IMR-90 (cell line): ENCODE measurements around the gene CCDC60. TPM values are rescaled to one million over a fixed set of nuclear protein-coding genes. Genes with fewer than 3 reads are reported as not detected.

ENCODE experiments used
- ATAC-seq: fragments of 200-7000 bp; cut with Tn5 transposase; 2 replicates; pipeline ENCODE4 v1.9.1; 2020; ENCODE audit warnings: low read depth, mild to moderate bottlenecking, moderate library complexity
- BruUV-seq: library from RNA; stranded (reverse); fragments of 400-500 nt; replicated peaks from 2 replicates; lab custom pipeline; 2021; lab: Mats Ljungman, UMichigan
- CTCF ChIA-PET: fragments of 300-600 bp; formaldehyde crosslinking; extraction: SDS; loops from one replicate; lab custom pipeline; 2021; ENCODE audit warnings: antibody characterized with exemption; lab: Yijun Ruan, JAX
- POLR2A ChIA-PET: fragments of 300-600 bp; sonication (Branson Sonifier 250); formaldehyde crosslinking; loops from one replicate; lab custom pipeline; 2022; ENCODE audit warnings: antibody characterized with exemption; ENCODE audit not compliant: unreplicated experiment; lab: Charles Lee
- DNase-seq: peaks from one replicate; pipeline ENCODE4 v3.0.0; 2013
- H2AFZ ChIP-seq: replicated peaks from 2 replicates; pipeline ENCODE3; 2013; ENCODE audit warnings: low read length, mild to moderate bottlenecking; ENCODE audit not compliant: poor library complexity
- H2AK5ac ChIP-seq: 2 replicates; pipeline ENCODE4 v1.6.1; 2013; ENCODE audit warnings: low read depth, low read length, inconsistent platforms
- H2AK9ac ChIP-seq: replicated peaks from 2 replicates; pipeline ENCODE3; 2013; ENCODE audit warnings: mild to moderate bottlenecking, low read depth, low read length, moderate library complexity; ENCODE audit not compliant: poor library complexity
- H2BK120ac ChIP-seq: 2 replicates; pipeline ENCODE4 v1.6.1; 2013; ENCODE audit warnings: low read depth, low read length, inconsistent platforms
- H2BK15ac ChIP-seq: 3 replicates; pipeline ENCODE4 v1.6.1; 2013; ENCODE audit warnings: low read depth, low read length, inconsistent platforms
- H2BK20ac ChIP-seq: 2 replicates; pipeline ENCODE4 v1.6.1; 2013; ENCODE audit warnings: low read depth, mild to moderate bottlenecking, inconsistent platforms, low read length, moderate library complexity
- H2BK5ac ChIP-seq: 2 replicates; pipeline ENCODE4 v1.6.1; 2013; ENCODE audit warnings: mild to moderate bottlenecking, low read depth, low read length, inconsistent platforms; ENCODE audit not compliant: poor library complexity, severe bottlenecking
- H3K14ac ChIP-seq: replicated peaks from 2 replicates; pipeline ENCODE4 v1.6.1; 2013; ENCODE audit warnings: low read depth, low read length, inconsistent platforms
- H3K18ac ChIP-seq: 2 replicates; pipeline ENCODE4 v1.6.1; 2013; ENCODE audit warnings: low read depth, low read length, control low read depth
- H3K23ac ChIP-seq: 2 replicates; pipeline ENCODE4 v1.6.1; 2013; ENCODE audit warnings: low read depth, low read length, inconsistent platforms
- H3K27ac ChIP-seq: 2 replicates; pipeline ENCODE4 v1.5.1; 2013; ENCODE audit warnings: mild to moderate bottlenecking, control low read depth, low read length; ENCODE audit not compliant: insufficient read depth
- H3K27me3 ChIP-seq: 2 replicates; pipeline ENCODE4 v1.6.1; 2013; ENCODE audit warnings: low read length; ENCODE audit not compliant: control insufficient read depth, insufficient read depth
- H3K36me3 ChIP-seq: 2 replicates; pipeline ENCODE4 v1.6.1; 2013; ENCODE audit warnings: low read length, mixed read lengths; ENCODE audit not compliant: control insufficient read depth, insufficient read depth
- H3K4ac ChIP-seq: 2 replicates; pipeline ENCODE4 v1.6.1; 2013; ENCODE audit warnings: low read depth, low read length, inconsistent platforms
- H3K4me1 ChIP-seq: 2 replicates; pipeline ENCODE4 v1.6.1; 2013; ENCODE audit warnings: low read length, mixed read lengths; ENCODE audit not compliant: control insufficient read depth, insufficient read depth
- H3K4me2 ChIP-seq: 2 replicates; pipeline ENCODE4 v1.6.1; 2013; ENCODE audit warnings: low read depth, mild to moderate bottlenecking, control low read depth, low read length, moderate library complexity
- H3K4me3 ChIP-seq: 2 replicates; pipeline ENCODE4 v1.5.1; 2013; ENCODE audit warnings: low read depth, mild to moderate bottlenecking, control low read depth, low read length, moderate library complexity; ENCODE audit not compliant: insufficient read depth
- H3K56ac ChIP-seq: 2 replicates; pipeline ENCODE4 v1.6.1; 2013; ENCODE audit warnings: low read length, inconsistent platforms; ENCODE audit not compliant: insufficient read depth; ENCODE audit errors: extremely low read depth
- H3K79me1 ChIP-seq, 2 experiments: 2 replicates each; pipeline ENCODE4 v1.6.1; 2013; ENCODE audit warnings: low read length in 2 of 2, inconsistent platforms in 1 of 2, low read depth in 1 of 2
- H3K9ac ChIP-seq: 2 replicates; pipeline ENCODE4 v1.6.1; 2013; ENCODE audit warnings: low read depth, low read length, control low read depth
- H3K9me1 ChIP-seq: 2 replicates; pipeline ENCODE4 v1.6.1; 2013; ENCODE audit warnings: low read length, inconsistent platforms; ENCODE audit not compliant: insufficient read depth
- H3K9me3 ChIP-seq: 2 replicates; pipeline ENCODE4 v1.6.1; 2013; ENCODE audit warnings: low read length; ENCODE audit not compliant: control insufficient read depth, insufficient read depth
- H4K20me1 ChIP-seq: 2 replicates; pipeline ENCODE4 v1.6.1; 2013; ENCODE audit warnings: low read length, inconsistent platforms; ENCODE audit not compliant: insufficient read depth
- H4K5ac ChIP-seq: 2 replicates; pipeline ENCODE4 v1.6.1; 2013; ENCODE audit warnings: mild to moderate bottlenecking, low read depth, low read length, control low read depth
- H4K8ac ChIP-seq, 2 experiments: 2 replicates each; pipeline ENCODE4 v1.6.1; 2013; ENCODE audit warnings: low read depth in 2 of 2, low read length in 2 of 2, control low read depth in 1 of 2, inconsistent platforms in 1 of 2
- H4K91ac ChIP-seq: 2 replicates; pipeline ENCODE4 v1.6.1; 2013; ENCODE audit warnings: low read depth, low read length, inconsistent platforms; ENCODE audit not compliant: insufficient read depth
- BHLHE40 ChIP-seq: fragments of 150-350 bp; IDR thresholded peaks from 2 replicates; pipeline ENCODE4 v1.6.1; 2016; ENCODE audit warnings: mild to moderate bottlenecking, low read depth, low read length
- CEBPB ChIP-seq: IDR thresholded peaks from 2 replicates; pipeline ENCODE4 v1.6.1; 2012; ENCODE audit warnings: low read depth, low read length, improper control_type of control experiment
- RAD21 ChIP-seq: IDR thresholded peaks from 2 replicates; pipeline ENCODE4 v1.6.1; 2012; ENCODE audit warnings: low read length, improper control_type of control experiment
- RFX5 ChIP-seq: IDR thresholded peaks from 2 replicates; pipeline ENCODE4 v1.8.0; 2012; ENCODE audit warnings: low read depth, mild to moderate bottlenecking, low read length, moderate library complexity
- USF2 ChIP-seq: fragments of 150-350 bp; IDR thresholded peaks from 2 replicates; pipeline ENCODE4 v1.6.1; 2017; ENCODE audit warnings: mild to moderate bottlenecking, antibody characterized with exemption, low read length, low read depth
- WGBS, 2 experiments: methylation state at CpG; one replicate each; pipeline versions ENCODE4 v1.1.5 to v1.1.7; 2013; ENCODE audit warnings: missing lambda C conversion rate in 2 of 2; ENCODE audit not compliant: insufficient read length in 1 of 2; ENCODE audit errors: extremely low coverage in 2 of 2; 5-methylcytosine and 5-hydroxymethylcytosine counted together
- dilution Hi-C: fragments of 300-500 bp; cut with HindIII; formaldehyde crosslinking; loops from one replicate; pipeline ENCODE4 v1.14.3; 2018; ENCODE audit warnings: low sequenced_read_pairs; ENCODE audit not compliant: unreplicated experiment
- in situ Hi-C: fragments of 300-500 bp; cut with MboI; formaldehyde crosslinking; loops from 3 replicates; pipeline ENCODE4 v1.14.3; 2019; ENCODE audit warnings: low sequenced_read_pairs, inconsistent platforms, mixed read lengths
- intact Hi-C: fragments of 100-400 bp; cut with micrococcal nuclease; formaldehyde crosslinking; loops from 2 replicates; pipeline ENCODE4 v1.10.0; 2022
- polyA plus RNA-seq, 3 experiments: library from polyadenylated mRNA; depleted of rRNA; stranded (reverse); fragments of >200 nt; gene quantifications; 2 replicates each; pipeline ENCODE4 v1.2.3, GENCODE V29; 2012; ENCODE audit warnings: low replicate concordance in 1 of 3
- total RNA-seq: library from RNA; depleted of rRNA; stranded (reverse); fragments of >200 nt; gene quantifications from 2 replicates; pipeline ENCODE4 v1.2.3, GENCODE V29; 2012

Gene CCDC60
- total and polyA plus RNA-seq, 2 of the 4 experiments (the other 2 are of a cell fraction) = not detected

DNA sequence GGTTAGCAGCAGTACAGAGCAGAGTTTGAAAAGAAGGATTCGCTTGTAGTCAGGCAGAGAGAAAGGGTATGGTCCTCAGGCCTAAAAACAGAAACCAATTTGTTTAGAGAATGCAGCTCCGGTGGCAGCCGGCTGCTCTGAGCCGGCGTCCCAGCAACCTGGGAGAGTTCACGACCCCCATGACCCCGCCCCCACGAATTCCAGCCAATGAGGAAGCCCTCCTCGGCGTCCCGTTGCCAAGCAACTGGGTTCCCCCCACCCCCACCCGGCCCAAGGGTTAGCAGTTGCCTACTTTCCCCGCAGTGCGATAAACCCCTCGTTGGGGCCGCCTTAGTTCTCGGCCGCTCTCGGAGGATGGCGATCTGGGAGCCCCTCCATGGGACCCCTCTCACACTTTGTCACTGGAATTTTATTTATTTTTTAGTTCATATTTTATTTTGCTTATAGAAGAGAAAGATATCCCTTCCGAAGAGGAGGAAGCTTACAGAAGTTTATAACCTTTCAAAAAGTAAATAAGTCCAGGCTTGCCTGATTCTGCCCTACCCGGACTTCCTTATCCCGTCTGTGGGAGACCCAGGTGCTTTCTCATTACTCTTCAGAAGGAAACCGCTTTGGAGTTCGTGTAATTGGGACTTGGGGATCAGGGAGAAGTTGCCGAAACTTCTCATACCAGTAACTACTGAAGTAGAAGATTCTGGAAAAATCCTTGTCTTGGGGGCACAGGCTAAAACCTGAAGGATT, at the start of gene CCDC60 (continued):
- TF ChIP-seq USF2 = no peak
- TF ChIP-seq CEBPB = no peak
- no peak for TF ChIP-seq RAD21
- no peak for TF ChIP-seq RFX5

GRCh38 chr12:119288576-119288975, 46.0 kb upstream of the CCDC60 start:
- Histone ChIP-seq H2AK5ac (no peak overlapping the region), H2BK5ac (no peak overlapping the region), H3K9ac (no peak overlapping the region), H3K27me3 (no peaks in the 10 kb centered on the region), H3K56ac (no peak overlapping the region), H3K4ac (no peak overlapping the region), H3K9me3 (peaks cover 14% of the 10 kb centered on the region; the same call in 1 of the 2 replicates), H3K27ac (no peak overlapping the region), H2AFZ (no peak overlapping the region), H3K18ac (no peak overlapping the region), H3K23ac (no peak overlapping the region), H2BK15ac (no peak overlapping the region), H3K14ac (no peak overlapping the region), H3K9me1 (no peaks in the 10 kb centered on the region), H4K20me1 (no peaks in the 10 kb centered on the region), H3K4me2 (no peak overlapping the region), H3K36me3 (no peaks in the 10 kb centered on the region), H4K5ac (no peak overlapping the region), H4K91ac (no peak overlapping the region), H2BK20ac (no peak overlapping the region), H3K4me1 (no peaks in the 10 kb centered on the region), H2AK9ac (no peak overlapping the region), H3K79me1 (no peaks in the 10 kb centered on the region), H4K8ac (no peak overlapping the region), H3K4me3 (no peak overlapping the region), H2BK120ac (no peak overlapping the region)
- no peak for DNase-seq
- TF ChIP-seq BHLHE40 (no peak), USF2 (no peak), CEBPB (no peak), RFX5 (no peak)
- no peak for ATAC-seq
- ChIA-PET CTCF (no interaction called here), POLR2A (no interaction called here)
- WGBS, 2 experiments = 54% methylated on average over 5 of the region's 11 CpGs; no CpG with 5 or more reads in 1 of the 2 experiments
- no TSS peak for BruUV-seq
- intact Hi-C loops = no loop called here
- in situ Hi-C loops = no loop called here
- dilution Hi-C loops = no loop called here
